OCI-LY3 (cell line): Measurements from ENCODE around the gene PON3.

Experiments
- CTCF ChIP-seq: fragments of 200-600, 300-600 bp; sonication (generic); IDR thresholded peaks from 2 replicates; pipeline ENCODE4 v1.5.1; 2014; ENCODE audit warnings: antibody characterized with exemption, low read length, low read depth
- EZH2phosphoT487 ChIP-seq: fragments of 200-600 bp; shearing (Covaris generic); IDR thresholded peaks from 2 replicates; pipeline ENCODE4 v1.6.1; 2018; ENCODE audit warnings: antibody characterized with exemption, mixed run types, low read depth

- TF ChIP-seq CTCF (no peak), EZH2phosphoT487 (no peak)
Observed at GRCh38 chr7:95334447-95334846, 61.7 kb downstream of the PON3 start.
